ENCODE data around the gene CISD3. TPM values are rescaled to one million over a fixed set of nuclear protein-coding genes. Genes with fewer than 3 reads are reported as not detected.

Gene CISD3
- total RNA-seq, 4 donors from 2014 or later, result 10.0 to 25.8 (median 13.3) TPM

DNA sequence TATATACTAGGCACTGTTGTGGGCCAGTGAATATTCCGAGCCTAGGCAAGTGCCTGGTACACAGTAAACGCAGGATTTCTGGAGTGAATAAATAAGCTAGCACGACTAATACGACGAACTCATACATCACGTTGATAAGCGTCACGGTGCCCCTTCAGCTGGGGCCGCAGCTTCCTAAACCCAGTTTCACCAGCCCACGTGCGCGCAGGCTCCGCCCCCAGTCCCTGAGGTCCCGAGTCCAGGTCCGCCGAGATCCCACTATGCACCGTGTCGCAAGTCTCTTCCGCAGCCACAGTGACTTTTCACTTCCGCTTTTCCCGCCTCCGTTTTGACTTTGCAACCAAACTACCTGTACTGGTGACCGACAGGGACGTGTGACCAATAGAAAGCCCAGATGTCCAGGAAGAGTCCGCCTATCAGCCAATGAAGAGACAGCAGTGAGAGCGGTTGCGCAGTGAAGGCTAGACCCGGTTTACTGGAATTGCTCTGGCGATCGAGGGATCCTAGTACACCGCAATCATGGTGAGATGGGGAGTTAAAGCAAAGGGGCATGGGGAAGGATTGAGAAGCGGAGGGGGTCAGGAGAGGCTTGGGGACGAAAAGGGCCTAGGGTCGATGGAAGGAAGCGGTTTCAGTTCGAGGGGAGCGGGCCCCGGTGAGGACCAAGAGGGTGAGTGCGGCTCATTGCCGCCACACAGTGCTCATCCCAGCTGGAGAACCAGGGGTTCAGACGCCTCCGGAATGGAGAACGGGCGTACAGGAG is 22.3 kb downstream of the CISD3 start, which contains the start of gene PSMB3:
TSS of gene PSMB3 (plus strand) at position 434 of the 763 bp plus-strand sequence. CDS start at position 520, 86 bp downstream.
- intact Hi-C loops (cut with DNase I; ENCODE audit: low total_unique reads) (loop anchor here (1.0 to 5.0 kb wide), 6 partner anchors 22 to 118 kb away; partner anchors contain the start of genes CISD3, CWC25, LASP1 and PIP4K2B), in situ Hi-C loops (cut with MboI; ENCODE audit: low sequenced_read_pairs in 4 of 4) (loop anchor here in 1 of 4 donors (10.0 kb wide), 1 partner anchor 52 kb away; no protein-coding TSS in a partner anchor)
- H3K27me3 ChIP-seq, result peaks cover 22 to 31% (median 29%) of the 10 kb centered on the region in 3 donors

DNA sequence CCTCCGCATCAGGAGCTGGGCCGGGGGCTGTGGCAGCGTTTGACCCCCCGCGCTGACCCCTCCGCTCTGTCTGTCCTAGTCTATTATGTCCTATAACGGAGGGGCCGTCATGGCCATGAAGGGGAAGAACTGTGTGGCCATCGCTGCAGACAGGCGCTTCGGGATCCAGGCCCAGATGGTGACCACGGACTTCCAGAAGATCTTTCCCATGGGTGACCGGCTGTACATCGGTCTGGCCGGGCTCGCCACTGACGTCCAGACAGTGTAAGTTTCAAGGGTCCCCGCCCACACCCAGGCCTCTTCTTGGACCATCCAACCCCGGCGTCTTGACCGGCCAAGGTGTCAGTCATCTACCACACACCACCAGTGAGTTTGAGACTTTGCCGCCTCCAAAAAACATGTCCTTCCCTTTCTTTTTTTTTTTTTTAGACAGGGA is 22.9 kb downstream of the CISD3 start:
- in situ Hi-C loops (cut with MboI; ENCODE audit: low sequenced_read_pairs in 4 of 4), result loop anchor here in 1 of 4 donors (10.0 kb wide), 1 partner anchor 52 kb away; no protein-coding TSS in a partner anchor
- TF ChIP-seq, protein P1, sequence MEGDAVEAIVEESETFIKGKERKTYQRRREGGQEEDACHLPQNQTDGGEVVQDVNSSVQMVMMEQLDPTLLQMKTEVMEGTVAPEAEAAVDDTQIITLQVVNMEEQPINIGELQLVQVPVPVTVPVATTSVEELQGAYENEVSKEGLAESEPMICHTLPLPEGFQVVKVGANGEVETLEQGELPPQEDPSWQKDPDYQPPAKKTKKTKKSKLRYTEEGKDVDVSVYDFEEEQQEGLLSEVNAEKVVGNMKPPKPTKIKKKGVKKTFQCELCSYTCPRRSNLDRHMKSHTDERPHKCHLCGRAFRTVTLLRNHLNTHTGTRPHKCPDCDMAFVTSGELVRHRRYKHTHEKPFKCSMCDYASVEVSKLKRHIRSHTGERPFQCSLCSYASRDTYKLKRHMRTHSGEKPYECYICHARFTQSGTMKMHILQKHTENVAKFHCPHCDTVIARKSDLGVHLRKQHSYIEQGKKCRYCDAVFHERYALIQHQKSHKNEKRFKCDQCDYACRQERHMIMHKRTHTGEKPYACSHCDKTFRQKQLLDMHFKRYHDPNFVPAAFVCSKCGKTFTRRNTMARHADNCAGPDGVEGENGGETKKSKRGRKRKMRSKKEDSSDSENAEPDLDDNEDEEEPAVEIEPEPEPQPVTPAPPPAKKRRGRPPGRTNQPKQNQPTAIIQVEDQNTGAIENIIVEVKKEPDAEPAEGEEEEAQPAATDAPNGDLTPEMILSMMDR (IDR thresholded peaks at IDR 0.05 in 4 of 5, conservative IDR thresholded peaks at IDR 0.05 in 1 of 5), result no peak
- TF ChIP-seq POLR2A (IDR thresholded peaks at IDR 0.05), result no peak
- ATAC-seq (no peak), DNase-seq (no peak)
- H3K4me1 ChIP-seq, result peaks cover 27 to 41% of the 10 kb centered on the region in 2 donors
- peaks cover 16 to 29% (median 25%) of the 10 kb centered on the region in 3 donors for H3K27me3 ChIP-seq
- intact Hi-C loops (cut with DNase I; ENCODE audit: low total_unique reads), result loop anchor here (2.0 to 5.0 kb wide), 3 partner anchors 72 to 118 kb away; partner anchors contain the start of genes CWC25 and LASP1
- peak overlapping the region; percentile 92 to 96 (median 94) for H3K27ac ChIP-seq
- H3K9me3 ChIP-seq, result no peaks in the 10 kb centered on the region
- H3K4me3 ChIP-seq, result peak overlapping the region; percentile 75 to 97 (median 90)
- peaks cover 0 to 37% of the 10 kb centered on the region in 2 donors for H3K36me3 ChIP-seq

More for the DNA sequence above, 22.3 kb downstream of the CISD3 start, which contains the start of gene PSMB3:
- DNase-seq (peak; percentile 98 to 99), ATAC-seq (peak; percentile 97 to 98)
- peak within 1 kb of the TSS; percentile 75 to 97 (median 90) for H3K4me3 ChIP-seq
- peaks cover 27 to 41% of the 10 kb centered on the region in 2 donors for H3K4me1 ChIP-seq
- peak; percentile 53 to 85 for TF ChIP-seq POLR2A (IDR thresholded peaks at IDR 0.05)
- TF ChIP-seq, protein P1 (IDR thresholded peaks at IDR 0.05 in 4 of 5, conservative IDR thresholded peaks at IDR 0.05 in 1 of 5), result no peak
- peaks cover 0 to 31% of the 10 kb centered on the region in 2 donors for H3K36me3 ChIP-seq
- peak within 1 kb of the TSS; percentile 92 to 96 (median 94) for H3K27ac ChIP-seq
- H3K9me3 ChIP-seq, result no peaks in the 10 kb centered on the region

DNA sequence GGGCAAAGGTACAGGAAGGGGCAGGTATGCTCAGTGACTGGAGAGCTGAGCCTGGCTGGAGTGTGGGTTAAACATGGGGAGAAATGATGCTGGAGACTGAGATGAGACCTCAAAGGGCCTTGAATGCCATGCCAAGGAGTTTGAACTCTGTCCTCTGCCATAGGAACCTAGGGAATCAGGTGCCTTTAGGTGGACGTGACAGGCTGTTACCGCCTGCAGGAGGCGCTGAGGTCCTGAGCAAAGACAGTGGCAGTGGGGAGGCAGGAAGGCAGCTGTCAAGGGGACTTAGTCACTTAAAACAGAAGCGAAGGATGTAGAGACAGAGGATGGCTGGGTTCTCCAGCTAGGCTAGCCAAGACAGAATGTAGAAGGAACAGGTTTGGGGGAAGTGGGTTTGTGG is 31.5 kb downstream of the CISD3 start:
- in situ Hi-C loops (cut with MboI; ENCODE audit: low sequenced_read_pairs in 4 of 4) (no loop called here), intact Hi-C loops (cut with DNase I; ENCODE audit: low total_unique reads) (no loop called here)
- H3K27me3 ChIP-seq, result no peaks in the 10 kb centered on the region
- DNase-seq (no peak), ATAC-seq (no peak)
- H3K4me3 ChIP-seq, result no peak overlapping the region
- no peak for TF ChIP-seq POLR2A (IDR thresholded peaks at IDR 0.05)
- TF ChIP-seq, protein P1 (IDR thresholded peaks at IDR 0.05 in 4 of 5, conservative IDR thresholded peaks at IDR 0.05 in 1 of 5), result no peak
- H3K36me3 ChIP-seq, result peaks cover 0 to 90% of the 10 kb centered on the region in 2 donors
- H3K4me1 ChIP-seq, result no peaks in the 10 kb centered on the region
- no peak overlapping the region for H3K27ac ChIP-seq
- H3K9me3 ChIP-seq, result no peaks in the 10 kb centered on the region

DNA sequence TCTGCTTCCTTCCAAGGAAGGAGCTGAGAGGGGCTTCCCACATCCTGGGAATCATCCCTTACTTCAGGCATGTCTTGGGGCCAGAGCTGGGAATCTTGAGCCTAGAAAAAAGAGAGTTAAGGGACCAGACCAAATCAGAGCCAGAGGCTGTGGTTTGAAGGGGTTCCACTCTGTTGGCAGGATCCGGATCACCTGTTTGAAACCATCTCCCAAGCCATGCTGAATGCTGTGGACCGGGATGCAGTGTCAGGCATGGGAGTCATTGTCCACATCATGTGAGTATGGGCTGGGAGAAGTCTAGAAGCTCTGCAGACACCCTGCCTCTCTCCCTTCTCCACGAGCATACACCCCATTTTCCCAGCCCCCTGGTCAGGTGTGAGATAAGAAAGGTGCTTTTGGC is 32.1 kb downstream of the CISD3 start:
- H3K36me3 ChIP-seq, result peaks cover 0 to 91% of the 10 kb centered on the region in 2 donors
- intact Hi-C loops (cut with DNase I; ENCODE audit: low total_unique reads) (no loop called here), in situ Hi-C loops (cut with MboI; ENCODE audit: low sequenced_read_pairs in 4 of 4) (no loop called here)
- DNase-seq (no peak), ATAC-seq (no peak)
- no peaks in the 10 kb centered on the region for H3K27me3 ChIP-seq
- H3K4me1 ChIP-seq, result no peaks in the 10 kb centered on the region
- H3K27ac ChIP-seq, result no peak overlapping the region
- no peak overlapping the region for H3K4me3 ChIP-seq
- TF ChIP-seq, protein P1 (IDR thresholded peaks at IDR 0.05 in 4 of 5, conservative IDR thresholded peaks at IDR 0.05 in 1 of 5), result no peak
- no peak for TF ChIP-seq POLR2A (IDR thresholded peaks at IDR 0.05)
- no peaks in the 10 kb centered on the region for H3K9me3 ChIP-seq

Measured in gastrocnemius medialis (tissue), 4 donors.